Subcutaneous adipose tissue (tissue), 4 donors: ENCODE measurements around the gene DMBX1. TPM values are rescaled to one million over a fixed set of nuclear protein-coding genes. Genes with fewer than 3 reads are reported as not detected.

Experiments
- CTCF ChIP-seq: fragments of 450-650 bp; IDR thresholded peaks from one replicate; pipeline ENCODE4 v1.5.1; 2016; ENCODE audit warnings: low read depth, mild to moderate bottlenecking, control low read depth, antibody characterized with exemption, moderate library complexity
- total RNA-seq, 4 donors: library from RNA; depleted of rRNA; stranded (reverse); fragments of >200 nt; gene quantifications; one replicate each; pipeline ENCODE4 v1.1.0, GENCODE V29; 2016

Gene DMBX1
- total RNA-seq, 4 donors from 2014 or later, result not detected

GRCh38 chr1:46490656-46491442 is 1.2 kb downstream of the DMBX1 start:
- TF ChIP-seq CTCF, result no peak

- TF ChIP-seq CTCF, result no peak
These were observed 2.0 kb downstream of the DMBX1 start for GRCh38 chr1:46491443-46492268.

- TF ChIP-seq CTCF, result no peak
These were observed 2.7 kb downstream of the DMBX1 start for GRCh38 chr1:46492269-46492853.

GRCh38 chr1:46492871-46493270 is 3.2 kb downstream of the DMBX1 start:
- TF ChIP-seq CTCF, result no peak

- TF ChIP-seq CTCF, result no peak
These were observed 3.8 kb downstream of the DMBX1 start for GRCh38 chr1:46493316-46494032.

GRCh38 chr1:46494910-46495309 is 5.3 kb downstream of the DMBX1 start:
- TF ChIP-seq CTCF, result no peak

- TF ChIP-seq CTCF, result no peak
These were observed 6.1 kb downstream of the DMBX1 start for GRCh38 chr1:46495778-46496177.
